HG03135 (cell line): ENCODE results near the gene PLXNA4.

ENCODE experiments used
- ATAC-seq: cut with Tn5 transposase; IDR thresholded peaks from one replicate; pipeline ENCODE4 v1.9.1; 2021; ENCODE audit warnings: mild to moderate bottlenecking, moderate library complexity; ENCODE audit not compliant: unreplicated experiment

The PLXNA4 gene

GRCh38 chr7:132080967-132081668 lies 495.2 kb downstream of the PLXNA4 start:
- no peak for ATAC-seq

- ATAC-seq: no peak
Measured at GRCh38 chr7:132080467-132080866, 495.8 kb downstream of the PLXNA4 start.

GRCh38 chr7:132078891-132079735 lies 497.2 kb downstream of the PLXNA4 start:
- no peak for ATAC-seq

- no peak for ATAC-seq
Measured at GRCh38 chr7:132077971-132078685, 498.1 kb downstream of the PLXNA4 start.

- no peak for ATAC-seq
Measured at GRCh38 chr7:132076301-132077035, 499.8 kb downstream of the PLXNA4 start.

- no peak for ATAC-seq
Measured at GRCh38 chr7:132075515-132075914, 500.8 kb downstream of the PLXNA4 start.

- no peak for ATAC-seq
Measured at GRCh38 chr7:132073920-132074589, 502.2 kb downstream of the PLXNA4 start.
